ENCODE results near the gene ZKSCAN7.

DNA sequence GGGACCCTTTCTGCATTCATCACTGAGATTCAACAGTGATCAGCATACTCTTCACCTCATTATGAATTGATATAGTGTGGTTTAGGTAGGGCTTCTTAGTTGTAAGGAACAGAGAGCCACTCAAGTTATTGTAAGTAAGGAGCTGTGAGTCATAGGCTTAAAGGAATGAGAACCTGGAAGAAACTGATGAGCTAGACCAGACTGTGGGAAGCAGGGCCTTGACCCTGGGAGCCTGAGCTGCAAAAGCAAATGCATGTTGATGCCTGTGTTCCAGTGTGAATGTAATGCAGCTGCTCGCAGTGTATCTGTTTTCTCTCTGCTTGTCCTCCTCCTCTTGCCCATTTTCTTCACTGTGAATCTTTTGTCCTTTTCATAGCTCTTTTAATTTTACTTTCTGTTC, 13.6 kb downstream of the ZKSCAN7 start:
- TF ChIP-seq, protein P1, sequence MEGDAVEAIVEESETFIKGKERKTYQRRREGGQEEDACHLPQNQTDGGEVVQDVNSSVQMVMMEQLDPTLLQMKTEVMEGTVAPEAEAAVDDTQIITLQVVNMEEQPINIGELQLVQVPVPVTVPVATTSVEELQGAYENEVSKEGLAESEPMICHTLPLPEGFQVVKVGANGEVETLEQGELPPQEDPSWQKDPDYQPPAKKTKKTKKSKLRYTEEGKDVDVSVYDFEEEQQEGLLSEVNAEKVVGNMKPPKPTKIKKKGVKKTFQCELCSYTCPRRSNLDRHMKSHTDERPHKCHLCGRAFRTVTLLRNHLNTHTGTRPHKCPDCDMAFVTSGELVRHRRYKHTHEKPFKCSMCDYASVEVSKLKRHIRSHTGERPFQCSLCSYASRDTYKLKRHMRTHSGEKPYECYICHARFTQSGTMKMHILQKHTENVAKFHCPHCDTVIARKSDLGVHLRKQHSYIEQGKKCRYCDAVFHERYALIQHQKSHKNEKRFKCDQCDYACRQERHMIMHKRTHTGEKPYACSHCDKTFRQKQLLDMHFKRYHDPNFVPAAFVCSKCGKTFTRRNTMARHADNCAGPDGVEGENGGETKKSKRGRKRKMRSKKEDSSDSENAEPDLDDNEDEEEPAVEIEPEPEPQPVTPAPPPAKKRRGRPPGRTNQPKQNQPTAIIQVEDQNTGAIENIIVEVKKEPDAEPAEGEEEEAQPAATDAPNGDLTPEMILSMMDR (IDR thresholded peaks at IDR 0.05; ENCODE audit: insufficient read depth, low read length) = no peak
- no peak for TF ChIP-seq GABPA (IDR thresholded peaks at IDR 0.05; ENCODE audit: low read depth)

All from HL-60 (cell line).